DOHH2 (cell line): ENCODE results near the gene PIK3R2.

Experiments used
- H3F3A ChIP-seq: fragments of 200-600 bp; sonication (generic), shearing (Covaris generic); 2 replicates; pipeline ENCODE4 v1.6.0; 2016; ENCODE audit warnings: antibody characterized with exemption, mild to moderate bottlenecking; ENCODE audit not compliant: control insufficient read depth, insufficient read depth
- H3K27ac ChIP-seq: fragments of 200-600 bp; sonication (generic); 2 replicates; pipeline ENCODE4 v1.5.1; 2014; ENCODE audit warnings: low read depth, mild to moderate bottlenecking, low read length, moderate library complexity
- H3K27me3 ChIP-seq: fragments of 200-600 bp; sonication (generic); 2 replicates; pipeline ENCODE4 v1.6.1; 2014; ENCODE audit warnings: mild to moderate bottlenecking, low read length, mixed read lengths; ENCODE audit not compliant: control insufficient read depth
- H3K36me3 ChIP-seq: fragments of 200-600 bp; sonication (generic); 2 replicates; pipeline ENCODE4 v1.6.1; 2014; ENCODE audit warnings: mild to moderate bottlenecking, low read length, moderate library complexity, mixed read lengths; ENCODE audit not compliant: control insufficient read depth
- H3K4me1 ChIP-seq: fragments of 200-600 bp; sonication (generic); 2 replicates; pipeline ENCODE4 v1.6.1; 2014; ENCODE audit warnings: mild to moderate bottlenecking, low read length, mixed read lengths; ENCODE audit not compliant: control insufficient read depth
- H3K4me2 ChIP-seq: fragments of 200-600 bp; sonication (generic); 2 replicates; pipeline ENCODE4 v1.6.0; 2014; ENCODE audit warnings: mild to moderate bottlenecking, low read length, moderate library complexity
- H3K4me3 ChIP-seq: fragments of 200-600 bp; sonication (generic); 2 replicates; pipeline ENCODE4 v1.5.1; 2014; ENCODE audit warnings: mild to moderate bottlenecking, low read length, mixed read lengths
- H3K79me2 ChIP-seq: fragments of 200-600 bp; sonication (generic); 2 replicates; pipeline ENCODE4 v1.6.1; 2014; ENCODE audit warnings: mild to moderate bottlenecking, low read length, mixed read lengths; ENCODE audit not compliant: control insufficient read depth
- H3K9me2 ChIP-seq: fragments of 200-600 bp; sonication (generic); replicated peaks from 2 replicates; pipeline ENCODE4 v1.6.1; 2014; ENCODE audit warnings: mild to moderate bottlenecking, low read length, mixed read lengths; ENCODE audit not compliant: control insufficient read depth
- H3K9me3 ChIP-seq: fragments of 200-600 bp; sonication (generic); 2 replicates; pipeline ENCODE4 v1.6.1; 2014; ENCODE audit warnings: antibody characterized with exemption, low read length, mixed read lengths; ENCODE audit not compliant: control insufficient read depth, insufficient read depth
- H4K20me1 ChIP-seq: fragments of 200-600 bp; sonication (generic); 2 replicates; pipeline ENCODE4 v1.6.0; 2014; ENCODE audit warnings: low read depth, mild to moderate bottlenecking, antibody characterized with exemption, low read length, moderate library complexity; ENCODE audit not compliant: control insufficient read depth, insufficient read depth
- CTCF ChIP-seq: fragments of 200-600 bp; sonication (generic); IDR thresholded peaks from one replicate; pipeline ENCODE4 v1.5.1; 2014; ENCODE audit warnings: antibody characterized with exemption, mild to moderate bottlenecking, low read depth, low read length; ENCODE audit not compliant: poor library complexity, severe bottlenecking
- EZH2phosphoT487 ChIP-seq: fragments of 200-600 bp; sonication (generic); IDR thresholded peaks from 2 replicates; pipeline ENCODE4 v1.6.1; 2017; ENCODE audit warnings: borderline replicate concordance, mild to moderate bottlenecking, antibody characterized with exemption, low read length, moderate library complexity, mixed read lengths

PIK3R2 gene

GRCh38 chr19:18137657-18138339, 15.2 kb upstream of the PIK3R2 start:
- H3K36me3 ChIP-seq, result peaks cover 22% of the 10 kb centered on the region
- no peaks in the 10 kb centered on the region for H3K4me1 ChIP-seq
- H3K27me3 ChIP-seq, result no peaks in the 10 kb centered on the region
- no peak overlapping the region for H3K27ac ChIP-seq
- H4K20me1 ChIP-seq, result no peaks in the 10 kb centered on the region
- H3K79me2 ChIP-seq, result no peaks in the 10 kb centered on the region
- H3F3A ChIP-seq, result no peaks in the 10 kb centered on the region
- no peak overlapping the region for H3K4me2 ChIP-seq
- H3K4me3 ChIP-seq, result no peak overlapping the region
- no peaks in the 10 kb centered on the region for H3K9me3 ChIP-seq
- H3K9me2 ChIP-seq, result no peaks in the 10 kb centered on the region
- no peak for TF ChIP-seq EZH2phosphoT487
- TF ChIP-seq CTCF, result no peak

GRCh38 chr19:18140473-18140872, 12.5 kb upstream of the PIK3R2 start:
- H3K4me1 ChIP-seq, result no peaks in the 10 kb centered on the region
- H3K36me3 ChIP-seq, result peaks cover 33% of the 10 kb centered on the region
- no peaks in the 10 kb centered on the region for H4K20me1 ChIP-seq
- H3K79me2 ChIP-seq, result no peaks in the 10 kb centered on the region
- no peak for TF ChIP-seq CTCF
- TF ChIP-seq EZH2phosphoT487, result no peak
- H3K9me3 ChIP-seq, result no peaks in the 10 kb centered on the region
- H3K9me2 ChIP-seq, result no peaks in the 10 kb centered on the region
- no peak overlapping the region for H3K27ac ChIP-seq
- no peaks in the 10 kb centered on the region for H3K27me3 ChIP-seq
- no peak overlapping the region for H3K4me2 ChIP-seq
- no peaks in the 10 kb centered on the region for H3F3A ChIP-seq
- no peak overlapping the region for H3K4me3 ChIP-seq

- Histone ChIP-seq H3F3A (no peaks in the 10 kb centered on the region), H3K4me3 (no peak overlapping the region), H3K9me2 (no peaks in the 10 kb centered on the region), H3K36me3 (peaks cover 39% of the 10 kb centered on the region), H3K27me3 (no peaks in the 10 kb centered on the region), H3K27ac (no peak overlapping the region), H3K9me3 (no peaks in the 10 kb centered on the region), H3K4me2 (no peak overlapping the region), H3K4me1 (no peaks in the 10 kb centered on the region), H4K20me1 (no peaks in the 10 kb centered on the region), H3K79me2 (no peaks in the 10 kb centered on the region)
- TF ChIP-seq CTCF (no peak), EZH2phosphoT487 (no peak)
These were observed 11.9 kb upstream of the PIK3R2 start for GRCh38 chr19:18141031-18141430.
